ENCODE measurements around the gene GRID1. TPM values are rescaled to one million over a fixed set of nuclear protein-coding genes. Genes with fewer than 3 reads are reported as not detected.

The GRID1 gene
- total and polyA plus RNA-seq, 10 of the 15 experiments (the other 5 are each of a cell fraction or from before 2014, with no cell fraction given) = 0.04 to 0.62 (median 0.08) TPM; not detected in 5

DNA sequence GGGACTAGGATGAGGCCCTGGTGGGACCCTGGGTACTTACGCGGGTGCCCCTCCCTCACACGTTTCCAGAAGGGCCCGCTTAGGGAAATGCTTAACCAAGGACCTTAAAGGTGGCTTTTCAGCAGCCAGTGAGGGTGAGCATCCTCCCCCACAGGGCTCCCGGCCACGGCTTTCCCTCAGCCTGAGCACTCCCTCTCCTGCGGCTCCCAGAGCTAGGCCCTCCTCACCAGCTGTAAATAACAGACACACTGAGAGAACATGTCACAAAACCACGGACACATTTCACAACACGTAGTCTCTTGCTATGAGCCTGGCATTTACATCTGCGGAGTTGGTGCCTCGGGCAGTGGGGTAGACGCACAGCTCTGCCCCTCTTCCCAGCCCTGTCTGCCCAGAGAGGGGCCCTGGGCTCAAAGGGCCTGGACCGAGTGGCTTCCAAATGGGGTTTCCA lies 25.2 kb downstream of the GRID1 start:
- H3K4me1 ChIP-seq (ENCODE audit: control insufficient read depth, insufficient read depth, low read length) = peaks cover 5% of the 10 kb centered on the region; the same call in 1 of the 2 replicates
- no TSS peak for BruUV-seq (replicated peaks)
- FAIRE-seq (no peak), ATAC-seq (no peak), DNase-seq (ENCODE audit: low read depth, low spot score) (no peak)
- TF ChIP-seq TARDBP (IDR thresholded peaks at IDR 0.05; ENCODE audit: borderline replicate concordance) (no peak), RB1 (IDR thresholded peaks at IDR 0.05; ENCODE audit: borderline replicate concordance) (no peak)
- no peak overlapping the region for H2AFZ ChIP-seq (ENCODE audit: control insufficient read depth, low read depth, low read length)
- H4K20me1 ChIP-seq (ENCODE audit: control insufficient read depth, insufficient read depth) = no peaks in the 10 kb centered on the region
- 23% methylated on average over 13 of the region's 13 CpGs for WGBS (ENCODE audit: insufficient coverage, insufficient replicate concordance, low lambda C conversion rate, missing lambda C conversion rate)
- no peak overlapping the region for H3K4me3 ChIP-seq
- no peaks in the 10 kb centered on the region for H3K79me2 ChIP-seq (ENCODE audit: control insufficient read depth, insufficient read depth, low read length)
- H3K9ac ChIP-seq (ENCODE audit: control insufficient read depth, insufficient read depth, low read length) = no peak overlapping the region
- ChIA-PET CTCF (no interaction called here), SMC1A (ENCODE audit: uncharacterized antibody, unreplicated experiment) (no interaction called here), POLR2A (no interaction called here), RAD21 (ENCODE audit: unreplicated experiment) (no interaction called here)
- no peaks in the 10 kb centered on the region; the same call in 2 of the 3 replicates for H3K9me3 ChIP-seq (replicated peaks; ENCODE audit: control insufficient read depth, insufficient read depth, low read length)
- H3K27me3 ChIP-seq (replicated peaks in 1 of 2; ENCODE audit: control insufficient read depth in 2 of 2, insufficient read depth in 2 of 2, low read length in 1 of 2) = no peaks in the 10 kb centered on the region
- intact Hi-C loops (cut with micrococcal nuclease; ENCODE audit: unreplicated experiment) = no loop called here
- no peak overlapping the region for H3K4me2 ChIP-seq (ENCODE audit: control insufficient read depth, insufficient read depth)
- no peak overlapping the region for H3K27ac ChIP-seq (ENCODE audit: control insufficient read depth, insufficient read depth)
- in situ Hi-C loops (cut with MboI) = no loop called here
- H3K36me3 ChIP-seq (ENCODE audit: control insufficient read depth in 2 of 2, insufficient read depth in 2 of 2, low read length in 1 of 2) = no peaks in the 10 kb centered on the region

DNA sequence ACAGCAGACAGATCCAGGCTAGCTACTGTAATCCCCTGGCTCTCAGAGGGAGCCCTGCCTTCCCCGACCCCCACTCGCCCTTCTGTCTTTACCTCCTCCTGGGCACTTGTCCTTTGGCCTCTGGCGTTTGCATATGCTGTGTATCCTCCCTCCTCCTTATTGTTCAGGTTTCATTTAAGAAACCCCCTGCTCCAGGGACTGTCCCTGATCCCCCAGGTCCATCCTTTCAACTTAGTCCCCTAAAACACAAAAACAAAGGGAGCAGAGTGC lies 25.7 kb downstream of the GRID1 start:
- no TSS peak for BruUV-seq (replicated peaks)
- Histone ChIP-seq H3K9me3 (replicated peaks; ENCODE audit: control insufficient read depth, insufficient read depth, low read length) (no peaks in the 10 kb centered on the region; the same call in 2 of the 3 replicates), H3K4me1 (ENCODE audit: control insufficient read depth, insufficient read depth, low read length) (peaks cover 5% of the 10 kb centered on the region; the same call in 1 of the 2 replicates), H3K27ac (ENCODE audit: control insufficient read depth, insufficient read depth) (no peak overlapping the region), H2AFZ (ENCODE audit: control insufficient read depth, low read depth, low read length) (no peak overlapping the region), H3K79me2 (ENCODE audit: control insufficient read depth, insufficient read depth, low read length) (no peaks in the 10 kb centered on the region), H3K27me3 (replicated peaks in 1 of 2; ENCODE audit: control insufficient read depth in 2 of 2, insufficient read depth in 2 of 2, low read length in 1 of 2) (no peaks in the 10 kb centered on the region), H3K36me3 (ENCODE audit: control insufficient read depth in 2 of 2, insufficient read depth in 2 of 2, low read length in 1 of 2) (no peaks in the 10 kb centered on the region), H3K4me3 (no peak overlapping the region), H3K4me2 (ENCODE audit: control insufficient read depth, insufficient read depth) (no peak overlapping the region), H4K20me1 (ENCODE audit: control insufficient read depth, insufficient read depth) (no peaks in the 10 kb centered on the region), H3K9ac (ENCODE audit: control insufficient read depth, insufficient read depth, low read length) (no peak overlapping the region)
- ATAC-seq (no peak), DNase-seq (ENCODE audit: low read depth, low spot score) (no peak), FAIRE-seq (no peak)
- ChIA-PET RAD21 (ENCODE audit: unreplicated experiment) (no interaction called here), SMC1A (ENCODE audit: uncharacterized antibody, unreplicated experiment) (no interaction called here), POLR2A (no interaction called here), CTCF (no interaction called here)
- intact Hi-C loops (cut with micrococcal nuclease; ENCODE audit: unreplicated experiment) = no loop called here
- WGBS (ENCODE audit: insufficient coverage, insufficient replicate concordance, low lambda C conversion rate, missing lambda C conversion rate) = 0% methylated on average over 3 of the region's 3 CpGs
- in situ Hi-C loops (cut with MboI) = no loop called here
- no peak for TF ChIP-seq MTA2 (IDR thresholded peaks at IDR 0.05; ENCODE audit: low read depth)
- TF ChIP-seq NR2F1 (conservative IDR thresholded peaks at IDR 0.05) = no peak
- no peak for TF ChIP-seq MYC (IDR thresholded peaks at IDR 0.05; ENCODE audit: insufficient read depth, insufficient read length, insufficient replicate concordance, low read length, severe bottlenecking)
- no peak for TF ChIP-seq EGR1 (IDR thresholded peaks at IDR 0.05; ENCODE audit: borderline replicate concordance in 1 of 2, low read depth in 2 of 2, low read length in 2 of 2)
- TF ChIP-seq, protein P1, sequence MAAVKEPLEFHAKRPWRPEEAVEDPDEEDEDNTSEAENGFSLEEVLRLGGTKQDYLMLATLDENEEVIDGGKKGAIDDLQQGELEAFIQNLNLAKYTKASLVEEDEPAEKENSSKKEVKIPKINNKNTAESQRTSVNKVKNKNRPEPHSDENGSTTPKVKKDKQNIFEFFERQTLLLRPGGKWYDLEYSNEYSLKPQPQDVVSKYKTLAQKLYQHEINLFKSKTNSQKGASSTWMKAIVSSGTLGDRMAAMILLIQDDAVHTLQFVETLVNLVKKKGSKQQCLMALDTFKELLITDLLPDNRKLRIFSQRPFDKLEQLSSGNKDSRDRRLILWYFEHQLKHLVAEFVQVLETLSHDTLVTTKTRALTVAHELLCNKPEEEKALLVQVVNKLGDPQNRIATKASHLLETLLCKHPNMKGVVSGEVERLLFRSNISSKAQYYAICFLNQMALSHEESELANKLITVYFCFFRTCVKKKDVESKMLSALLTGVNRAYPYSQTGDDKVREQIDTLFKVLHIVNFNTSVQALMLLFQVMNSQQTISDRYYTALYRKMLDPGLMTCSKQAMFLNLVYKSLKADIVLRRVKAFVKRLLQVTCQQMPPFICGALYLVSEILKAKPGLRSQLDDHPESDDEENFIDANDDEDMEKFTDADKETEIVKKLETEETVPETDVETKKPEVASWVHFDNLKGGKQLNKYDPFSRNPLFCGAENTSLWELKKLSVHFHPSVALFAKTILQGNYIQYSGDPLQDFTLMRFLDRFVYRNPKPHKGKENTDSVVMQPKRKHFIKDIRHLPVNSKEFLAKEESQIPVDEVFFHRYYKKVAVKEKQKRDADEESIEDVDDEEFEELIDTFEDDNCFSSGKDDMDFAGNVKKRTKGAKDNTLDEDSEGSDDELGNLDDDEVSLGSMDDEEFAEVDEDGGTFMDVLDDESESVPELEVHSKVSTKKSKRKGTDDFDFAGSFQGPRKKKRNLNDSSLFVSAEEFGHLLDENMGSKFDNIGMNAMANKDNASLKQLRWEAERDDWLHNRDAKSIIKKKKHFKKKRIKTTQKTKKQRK (IDR thresholded peaks at IDR 0.05; ENCODE audit: low read depth, low read length) = no peak
- TF ChIP-seq BMI1 (IDR thresholded peaks at IDR 0.05; ENCODE audit: borderline replicate concordance) = no peak
- TF ChIP-seq ZBED1 (IDR thresholded peaks at IDR 0.05; ENCODE audit: borderline replicate concordance) = no peak
- TF ChIP-seq, protein P2, sequence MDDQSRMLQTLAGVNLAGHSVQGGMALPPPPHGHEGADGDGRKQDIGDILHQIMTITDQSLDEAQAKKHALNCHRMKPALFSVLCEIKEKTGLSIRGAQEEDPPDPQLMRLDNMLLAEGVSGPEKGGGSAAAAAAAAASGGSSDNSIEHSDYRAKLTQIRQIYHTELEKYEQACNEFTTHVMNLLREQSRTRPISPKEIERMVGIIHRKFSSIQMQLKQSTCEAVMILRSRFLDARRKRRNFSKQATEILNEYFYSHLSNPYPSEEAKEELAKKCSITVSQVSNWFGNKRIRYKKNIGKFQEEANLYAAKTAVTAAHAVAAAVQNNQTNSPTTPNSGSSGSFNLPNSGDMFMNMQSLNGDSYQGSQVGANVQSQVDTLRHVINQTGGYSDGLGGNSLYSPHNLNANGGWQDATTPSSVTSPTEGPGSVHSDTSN (IDR thresholded peaks at IDR 0.05; ENCODE audit: insufficient replicate concordance, low read depth, low read length) = no peak
- TF ChIP-seq, protein P3, sequence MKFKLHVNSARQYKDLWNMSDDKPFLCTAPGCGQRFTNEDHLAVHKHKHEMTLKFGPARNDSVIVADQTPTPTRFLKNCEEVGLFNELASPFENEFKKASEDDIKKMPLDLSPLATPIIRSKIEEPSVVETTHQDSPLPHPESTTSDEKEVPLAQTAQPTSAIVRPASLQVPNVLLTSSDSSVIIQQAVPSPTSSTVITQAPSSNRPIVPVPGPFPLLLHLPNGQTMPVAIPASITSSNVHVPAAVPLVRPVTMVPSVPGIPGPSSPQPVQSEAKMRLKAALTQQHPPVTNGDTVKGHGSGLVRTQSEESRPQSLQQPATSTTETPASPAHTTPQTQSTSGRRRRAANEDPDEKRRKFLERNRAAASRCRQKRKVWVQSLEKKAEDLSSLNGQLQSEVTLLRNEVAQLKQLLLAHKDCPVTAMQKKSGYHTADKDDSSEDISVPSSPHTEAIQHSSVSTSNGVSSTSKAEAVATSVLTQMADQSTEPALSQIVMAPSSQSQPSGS (IDR thresholded peaks at IDR 0.05; ENCODE audit: low read length) = no peak
- no peak for TF ChIP-seq JUNB (IDR thresholded peaks at IDR 0.05)
- TF ChIP-seq YY1 (IDR thresholded peaks at IDR 0.05; ENCODE audit: low read depth, low read length) = no peak
